DMS53 treated with DMSO at 0.1 percent for 48 hours (cell line): Measurements from ENCODE around the gene GATC.

Experiments
- DNase-seq: peaks from one replicate; lab custom pipeline; 2025; ENCODE audit not compliant: unreplicated experiment; lab: John Stamatoyannopoulos, UW

Gene GATC

GRCh38 chr12:120445911-120446843 lies at the start of gene GATC, which contains the start of gene TRIAP1:
TSS of gene GATC (plus strand) at chr12:120446444. CDS start at chr12:120446481, 37 bp downstream.
TSS of gene TRIAP1 (minus strand) at chr12:120446384. CDS start at chr12:120446372, 12 bp downstream.
- peak; percentile 78 for DNase-seq

- peak; percentile 15 for DNase-seq
Measured at GRCh38 chr12:120397824-120398540, 48.3 kb upstream of the GATC start.

GRCh38 chr12:120399531-120399930 lies 46.7 kb upstream of the GATC start:
- DNase-seq: no peak

GRCh38 chr12:120402217-120402616 lies 44.0 kb upstream of the GATC start:
- DNase-seq: no peak

- DNase-seq: no peak
Measured at GRCh38 chr12:120403869-120404268, 42.4 kb upstream of the GATC start.

GRCh38 chr12:120404271-120404670 lies 42.0 kb upstream of the GATC start:
- DNase-seq: no peak

GRCh38 chr12:120406069-120406468 lies 40.2 kb upstream of the GATC start:
- no peak for DNase-seq

GRCh38 chr12:120406553-120406952 lies 39.7 kb upstream of the GATC start:
- no peak for DNase-seq

GRCh38 chr12:120408771-120409170 lies 37.5 kb upstream of the GATC start:
- DNase-seq: no peak

- DNase-seq: no peak
Measured at GRCh38 chr12:120412421-120412820, 33.8 kb upstream of the GATC start.

GRCh38 chr12:120413901-120414695 lies 32.1 kb upstream of the GATC start:
- DNase-seq: no peak

GRCh38 chr12:120416490-120417216 lies 29.6 kb upstream of the GATC start:
- DNase-seq: no peak

GRCh38 chr12:120417917-120418580 lies 28.2 kb upstream of the GATC start:
- DNase-seq: no peak

GRCh38 chr12:120421701-120422100 lies 24.5 kb upstream of the GATC start:
- no peak for DNase-seq

GRCh38 chr12:120422892-120423456 lies 23.3 kb upstream of the GATC start:
- DNase-seq: no peak

- no peak for DNase-seq
Measured at GRCh38 chr12:120425797-120426196, 20.4 kb upstream of the GATC start.

GRCh38 chr12:120428597-120429229 lies 17.5 kb upstream of the GATC start:
- DNase-seq: no peak

GRCh38 chr12:120429368-120429767 lies 16.9 kb upstream of the GATC start:
- DNase-seq: no peak
